ENCODE measurements around the gene GNAT1. TPM values are rescaled to one million over a fixed set of nuclear protein-coding genes. Genes with fewer than 3 reads are reported as not detected.

Gene GNAT1
- total RNA-seq, 6 donors from 2014 or later = 0.10 to 0.40 TPM; not detected in 4

GRCh38 chr3:50174947-50175524 lies 16.4 kb upstream of the GNAT1 start:
- Histone ChIP-seq H3K9me3 (no peaks in the 10 kb centered on the region), H3K4me1 (peaks cover 21 to 47% (median 34%) of the 10 kb centered on the region in 4 donors), H3K27me3 (no peaks in the 10 kb centered on the region), H3K4me3 (no peak overlapping the region), H3K36me3 (peaks cover 0 to 37% (median 17%) of the 10 kb centered on the region in 4 donors), H3K27ac (peak overlapping the region in 1 of 4 donors; percentile 14)
- ATAC-seq (ENCODE audit: low FRiP score in 2 of 2) (peak in 1 of 2 donors; percentile 56), DNase-seq (no peak)
- 86 to 89% methylated on average over 8 to 17 of the region's 17 CpGs for WGBS, 2 donors
- TF ChIP-seq POLR2AphosphoS5 (IDR thresholded peaks at IDR 0.05) = no peak
- TF ChIP-seq CTCF (IDR thresholded peaks at IDR 0.05) = peak in 2 of 6 experiments; percentile 7 to 20
- no peak for TF ChIP-seq POLR2A (IDR thresholded peaks at IDR 0.05)

- Histone ChIP-seq H3K4me3 (no peak overlapping the region), H3K27ac (no peak overlapping the region), H3K4me1 (peaks cover 0 to 26% (median 16%) of the 10 kb centered on the region in 4 donors), H3K36me3 (peaks cover 0 to 50% (median 18%) of the 10 kb centered on the region in 4 donors), H3K9me3 (no peaks in the 10 kb centered on the region), H3K27me3 (no peaks in the 10 kb centered on the region)
- ATAC-seq (ENCODE audit: low FRiP score in 2 of 2) (no peak), DNase-seq (no peak)
- TF ChIP-seq CTCF (IDR thresholded peaks at IDR 0.05) (no peak), POLR2A (IDR thresholded peaks at IDR 0.05) (no peak), POLR2AphosphoS5 (IDR thresholded peaks at IDR 0.05) (peak in 1 of 2 donors; percentile 24)
- 55% methylated on average over 2 of the region's 2 CpGs; no CpG with 5 or more reads in 1 of the 2 donors for WGBS, 2 donors
Observed at GRCh38 chr3:50177346-50177745, 14.1 kb upstream of the GNAT1 start.

GRCh38 chr3:50179710-50180109 lies 11.7 kb upstream of the GNAT1 start:
- Histone ChIP-seq H3K27ac (peak overlapping the region in 1 of 4 donors; percentile 17), H3K27me3 (no peaks in the 10 kb centered on the region), H3K36me3 (peaks cover 0 to 62% (median 29%) of the 10 kb centered on the region in 4 donors), H3K9me3 (no peaks in the 10 kb centered on the region), H3K4me3 (no peak overlapping the region), H3K4me1 (peaks cover 0 to 7% (median 5%) of the 10 kb centered on the region in 4 donors)
- 25 to 27% methylated on average over 2 of the region's 2 CpGs for WGBS, 2 donors
- ATAC-seq (ENCODE audit: low FRiP score in 2 of 2) = no peak
- no peak for DNase-seq
- TF ChIP-seq EP300 (IDR thresholded peaks at IDR 0.05) (no peak), POLR2A (IDR thresholded peaks at IDR 0.05) (no peak), CTCF (IDR thresholded peaks at IDR 0.05) (no peak), POLR2AphosphoS5 (IDR thresholded peaks at IDR 0.05) (no peak)

- DNase-seq (no peak), ATAC-seq (ENCODE audit: low FRiP score in 2 of 2) (no peak)
- no peak overlapping the region for H3K27ac ChIP-seq
- no peak overlapping the region for H3K4me3 ChIP-seq
- TF ChIP-seq POLR2A (IDR thresholded peaks at IDR 0.05) = no peak
- TF ChIP-seq CTCF (IDR thresholded peaks at IDR 0.05) = no peak
- TF ChIP-seq POLR2AphosphoS5 (IDR thresholded peaks at IDR 0.05) = no peak
- no peak for TF ChIP-seq EP300 (IDR thresholded peaks at IDR 0.05)
- H3K4me1 ChIP-seq = peaks cover 0 to 5% (median 2%) of the 10 kb centered on the region in 4 donors
- no peaks in the 10 kb centered on the region for H3K27me3 ChIP-seq
- WGBS, 2 donors = 100% methylated on average over 3 to 5 of the region's 5 CpGs
- H3K36me3 ChIP-seq = peaks cover 0 to 62% (median 29%) of the 10 kb centered on the region in 4 donors
- H3K9me3 ChIP-seq = no peaks in the 10 kb centered on the region
Observed at GRCh38 chr3:50181985-50182384, 9.4 kb upstream of the GNAT1 start.

Measured in upper lobe of left lung (tissue), 6 donors.